Inflammatory macrophage treated with lipopolysaccharide for 1 hour (primary cell): ENCODE data around the gene COL7A1.

ENCODE experiments used
- DNase-seq, 2 donors: peaks; one replicate each; pipeline ENCODE4 v3.0.0-alpha.2; 2020 to 2022

COL7A1 gene

DNA sequence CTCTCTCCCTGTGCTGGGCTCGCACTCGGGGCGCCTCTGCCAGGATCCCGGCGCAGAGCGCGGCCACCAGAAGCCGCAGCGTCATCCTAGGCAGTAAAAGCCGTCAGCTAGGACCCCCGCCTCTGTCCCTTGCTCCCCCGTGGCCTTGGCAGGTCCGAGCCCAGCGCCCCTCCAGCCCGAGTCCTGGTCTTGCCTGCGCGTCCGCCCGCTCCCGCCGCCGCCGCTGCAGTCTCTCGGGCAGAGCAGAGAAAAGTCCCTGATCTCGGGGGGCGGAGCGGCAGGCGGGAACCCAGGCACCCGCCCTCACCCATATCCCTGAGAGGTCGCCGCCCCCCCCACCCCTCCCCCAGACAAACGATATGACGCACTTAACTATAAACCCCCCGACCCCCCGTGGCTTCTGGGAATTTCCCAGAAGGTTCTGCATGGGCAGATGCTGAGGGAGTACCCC is at the start of gene COL7A1:
TSS of gene COL7A1 (minus strand) at position 255 of the 451 bp plus-strand sequence. CDS start at position 85, 170 bp downstream.
- no peak for DNase-seq

DNA sequence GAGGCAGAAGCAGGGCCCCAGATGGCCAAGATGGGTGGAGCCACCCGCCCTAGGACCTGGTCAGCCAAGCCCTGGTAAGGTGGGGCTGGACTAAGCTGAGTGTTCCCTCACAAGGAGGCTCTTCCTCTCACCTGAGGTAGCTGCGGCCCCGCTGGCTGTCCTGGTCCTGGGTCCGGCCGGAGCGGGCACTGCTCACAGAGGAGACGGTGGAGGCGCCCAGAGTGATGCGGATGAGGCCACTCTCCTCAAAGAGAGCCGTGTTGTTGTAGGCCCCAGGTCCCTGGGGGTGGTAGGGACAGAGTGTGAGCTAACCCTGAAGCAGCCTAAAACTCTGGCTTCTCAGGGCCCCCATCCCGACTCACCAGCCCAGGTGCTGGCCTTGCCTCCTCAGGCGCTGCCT is 47.5 kb upstream of the COL7A1 start:
- no peak for DNase-seq

DNA sequence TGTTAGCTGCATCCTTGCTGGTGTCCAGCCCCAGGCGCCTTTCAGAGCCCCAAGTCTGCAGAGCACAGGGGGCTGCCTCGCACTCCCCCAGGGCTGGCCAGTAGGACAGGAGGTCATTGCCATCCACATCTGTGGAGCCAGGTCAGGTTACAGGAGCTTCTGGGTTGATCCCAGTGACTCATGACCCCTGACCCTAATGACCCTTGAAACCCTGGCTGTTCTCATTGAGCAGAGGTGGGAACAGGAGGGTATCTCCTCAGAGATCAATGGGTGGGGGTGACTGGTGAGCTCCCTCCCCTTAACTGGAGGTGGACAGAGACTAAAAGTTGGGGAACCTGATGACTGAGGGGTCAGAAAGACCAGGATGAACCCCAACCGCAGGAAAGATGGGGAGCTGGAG is 46.3 kb upstream of the COL7A1 start:
- DNase-seq, result no peak

DNA sequence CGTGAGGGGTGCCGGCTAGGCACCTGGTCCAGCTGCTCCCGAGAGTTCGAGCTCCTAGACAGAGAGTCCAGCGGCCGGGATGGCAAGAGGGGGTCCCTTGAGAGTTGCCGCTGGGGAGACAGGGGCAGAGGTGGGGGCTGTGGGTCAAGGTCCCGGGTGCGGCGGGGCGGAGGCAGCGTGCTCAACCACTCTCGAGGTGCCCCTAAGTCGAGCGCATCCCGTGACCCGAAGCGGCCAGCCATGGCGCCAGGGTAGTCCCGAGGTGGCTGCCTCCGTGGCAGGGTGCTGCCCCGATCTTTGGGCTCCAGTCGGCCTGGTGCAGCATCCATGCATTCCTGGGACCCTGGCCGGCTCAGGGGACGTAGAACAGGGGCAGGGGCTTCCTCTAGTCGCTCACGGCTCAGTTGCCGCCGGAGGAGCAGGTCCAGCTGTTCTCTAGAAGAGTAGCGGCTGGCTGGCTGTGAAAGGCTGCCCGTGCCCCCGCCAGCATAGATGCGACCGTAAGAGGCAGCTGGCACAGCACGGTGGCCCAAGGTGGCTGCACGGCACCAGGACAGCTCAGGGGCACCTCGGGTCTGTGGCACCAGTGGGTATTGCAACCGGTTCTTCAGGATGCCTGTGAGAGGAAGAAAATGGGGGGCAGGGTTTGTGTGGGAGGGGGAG is 44.9 kb upstream of the COL7A1 start:
- DNase-seq, result no peak

DNA sequence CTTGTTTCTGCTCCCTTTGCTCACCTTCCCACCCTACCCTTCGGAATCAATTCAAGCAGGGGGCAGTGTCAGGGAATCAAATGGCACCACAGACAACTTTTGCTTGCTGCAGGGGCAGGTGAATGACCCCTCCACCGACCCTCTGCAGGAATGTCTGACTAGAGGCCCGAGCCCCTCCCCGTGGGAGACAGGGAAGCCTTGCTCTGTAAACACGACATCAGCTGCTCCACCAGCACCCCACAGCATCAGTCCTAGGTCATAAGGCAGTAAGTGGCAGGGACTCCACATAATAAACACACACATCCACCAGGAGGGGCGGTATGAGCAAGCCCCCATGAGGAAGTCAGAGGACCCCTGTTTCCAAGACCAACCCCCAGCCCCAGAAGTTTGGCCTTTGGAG is 42.2 kb upstream of the COL7A1 start:
- DNase-seq, result no peak

DNA sequence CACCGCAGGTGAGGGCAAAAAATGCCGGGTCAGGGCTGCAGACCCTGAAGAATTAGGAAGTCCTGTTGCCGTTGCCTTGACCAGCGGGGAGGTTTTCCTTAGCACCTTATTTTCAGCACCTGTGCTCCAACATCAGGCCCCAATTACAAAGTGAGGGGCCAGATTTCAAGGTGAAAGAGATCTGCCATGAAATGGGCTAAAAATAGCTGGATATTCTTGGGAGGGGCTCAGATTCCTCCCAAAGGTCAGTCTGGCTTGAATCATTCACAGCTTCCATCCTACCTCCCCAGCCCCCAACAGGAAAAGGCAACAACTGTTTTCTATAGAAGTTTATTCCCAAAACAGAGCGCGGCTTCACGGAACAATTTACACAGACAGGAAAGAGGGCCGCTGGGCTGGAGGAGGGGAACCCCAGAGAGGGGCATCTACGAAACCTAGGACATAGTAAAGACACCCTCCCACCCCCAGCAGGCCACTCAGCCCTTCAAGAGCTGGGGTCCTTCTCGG is 41.1 kb upstream of the COL7A1 start:
- DNase-seq, result no peak

DNA sequence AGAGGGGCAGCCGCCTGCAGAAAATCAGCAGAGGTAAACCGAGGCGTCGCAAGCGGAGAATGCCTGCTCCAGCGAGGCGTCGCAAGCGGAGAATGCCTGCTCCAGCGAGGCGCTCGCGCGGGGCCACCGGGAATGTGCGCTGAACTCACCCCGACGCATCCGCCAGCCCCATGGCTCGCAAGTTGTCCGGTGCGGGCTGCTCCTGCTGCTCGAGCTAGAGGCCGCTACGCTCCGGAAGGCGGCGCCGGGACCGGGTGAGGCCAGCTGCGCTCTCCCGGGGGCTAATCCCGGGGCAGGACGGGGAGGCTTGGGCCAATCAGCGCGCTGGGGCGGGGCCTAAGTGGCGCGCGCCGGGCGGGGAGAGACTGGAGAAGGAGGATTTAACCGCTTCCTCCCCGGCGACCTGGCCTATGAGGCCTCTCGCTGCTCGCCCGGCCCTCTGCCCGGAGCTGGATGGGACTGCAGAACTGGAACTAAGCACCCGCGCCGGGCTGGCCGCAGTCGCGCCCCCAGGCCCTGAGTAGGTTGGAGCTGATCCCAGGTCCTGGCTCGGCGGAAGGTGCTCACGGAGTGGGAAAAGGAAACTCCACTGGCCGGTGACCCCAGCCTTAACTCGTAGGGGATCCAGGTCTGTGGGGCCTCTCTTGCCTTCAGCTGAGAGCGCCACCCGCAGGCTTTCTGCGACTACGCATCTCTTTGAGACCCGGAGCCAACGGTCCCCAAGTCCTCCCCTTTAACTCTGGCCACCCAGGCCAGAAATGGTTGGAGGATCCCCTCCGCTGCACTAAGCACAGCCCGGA is 40.3 kb upstream of the COL7A1 start, which contains the start of gene SLC26A6:
TSS of gene SLC26A6 (minus strand) at position 240 of the 800 bp plus-strand sequence. CDS start at position 172, 68 bp downstream.
- peak; percentile 93 to 98 for DNase-seq

DNA sequence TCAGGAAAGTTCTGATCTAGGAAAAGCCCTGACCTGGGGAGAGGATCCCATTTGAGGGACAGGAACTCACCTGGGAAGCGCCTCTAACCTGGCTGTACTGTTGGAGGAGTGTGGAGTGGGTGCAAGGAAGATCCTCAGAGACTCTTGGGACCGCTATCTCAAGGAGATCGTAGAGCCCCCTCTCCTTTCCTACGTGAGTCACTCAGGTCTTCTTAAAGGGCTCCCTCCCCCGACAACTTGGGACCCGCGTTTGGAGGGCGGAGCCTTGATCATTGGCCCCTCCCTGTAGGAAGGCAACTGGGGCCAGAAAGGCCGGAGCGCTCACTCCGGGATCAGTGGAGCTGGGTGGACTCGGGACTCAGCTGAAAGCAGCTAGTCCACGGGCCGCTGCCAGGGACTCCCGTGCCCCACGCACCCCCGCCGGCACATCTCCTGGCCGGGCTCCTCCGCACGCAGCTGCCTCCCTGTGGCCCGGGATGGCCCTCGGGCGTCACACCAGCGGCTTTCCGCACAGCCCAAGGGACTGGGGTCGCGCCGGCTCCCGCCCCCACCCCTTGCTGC is 39.6 kb upstream of the COL7A1 start:
- DNase-seq, result peak; percentile 13 to 29

DNA sequence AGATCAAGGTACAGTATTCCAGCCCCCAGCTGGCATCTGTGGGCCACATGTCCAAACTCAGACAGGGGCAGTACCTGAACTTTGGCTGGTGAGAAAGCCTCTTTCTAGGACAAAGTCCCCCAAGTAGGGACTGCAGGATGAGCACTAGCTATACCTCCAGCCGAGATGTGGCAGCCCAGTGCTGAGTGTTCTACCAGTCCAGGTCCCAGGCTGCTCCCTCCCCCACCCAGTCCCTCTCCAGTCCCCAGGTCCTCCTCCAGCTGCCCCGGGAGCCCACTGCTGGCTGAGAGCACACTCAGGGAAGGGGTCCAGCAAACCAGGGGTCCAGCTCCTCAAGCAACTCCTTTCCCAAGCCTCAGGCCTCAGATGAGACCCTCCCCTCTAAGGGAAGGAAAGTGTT is 38.6 kb upstream of the COL7A1 start:
- DNase-seq, result no peak

DNA sequence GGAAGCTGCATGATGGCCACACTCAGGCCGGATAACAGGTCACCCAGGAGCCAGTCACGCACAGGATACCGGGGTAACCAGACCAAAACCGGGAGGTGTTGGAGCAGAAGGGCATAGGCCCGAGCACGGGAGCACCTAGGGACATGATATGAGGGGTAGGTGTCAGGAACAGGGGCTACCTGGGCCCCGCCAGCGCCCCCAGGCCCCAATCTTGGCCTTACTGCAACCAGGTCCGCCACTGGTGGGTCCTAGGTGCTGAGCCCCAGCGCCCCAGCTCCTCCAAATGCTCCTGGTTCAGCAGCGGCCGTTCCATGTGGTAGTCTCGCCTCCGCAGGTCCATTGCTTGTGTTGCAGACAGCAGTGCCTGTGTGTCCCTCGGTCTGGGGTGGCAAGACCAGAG is 38.1 kb upstream of the COL7A1 start:
- DNase-seq, result no peak

DNA sequence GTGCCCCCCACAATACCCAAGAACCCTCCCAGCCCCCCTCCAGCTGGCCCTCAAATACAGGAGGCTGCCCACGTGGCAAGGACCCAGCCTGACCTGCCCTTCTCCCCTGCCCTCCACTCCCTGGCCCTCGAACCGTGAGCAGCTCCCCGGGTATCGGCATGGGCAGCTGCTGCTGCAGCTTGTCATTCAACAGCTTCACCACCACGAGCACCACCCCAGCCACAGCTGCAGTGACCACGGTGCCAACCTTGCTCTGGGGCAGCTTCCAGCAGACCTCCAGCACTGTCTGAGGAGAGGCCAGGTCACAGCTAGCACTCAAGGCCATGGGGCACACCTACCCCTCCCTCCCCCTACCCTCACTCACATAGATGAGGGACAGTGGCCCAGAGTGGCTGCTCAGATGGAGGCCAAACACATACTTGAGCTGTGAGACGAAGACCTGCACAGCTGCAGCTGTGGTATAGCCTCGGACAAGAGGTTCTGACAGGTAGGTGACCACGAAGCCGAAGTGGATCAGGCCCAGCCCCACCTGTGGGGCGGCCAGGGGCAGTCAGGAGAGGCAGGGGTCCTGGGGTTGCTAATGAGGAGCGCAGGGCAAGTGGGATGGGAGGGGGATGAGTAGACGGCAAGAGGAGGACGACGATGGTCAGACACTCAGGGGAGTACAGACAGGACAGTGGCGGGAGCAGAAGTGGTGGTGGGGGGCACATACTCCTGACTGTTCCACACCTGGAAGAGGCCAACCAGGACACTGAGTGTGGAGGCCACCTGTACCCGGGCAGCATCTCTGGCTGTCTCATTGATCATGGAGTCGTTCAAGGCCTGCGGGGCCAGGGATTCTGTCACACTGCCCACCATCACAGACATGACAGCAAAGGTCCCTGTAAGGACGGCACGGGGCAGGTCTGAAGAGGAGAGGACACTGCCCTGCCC is 36.7 kb upstream of the COL7A1 start:
- no peak for DNase-seq

DNA sequence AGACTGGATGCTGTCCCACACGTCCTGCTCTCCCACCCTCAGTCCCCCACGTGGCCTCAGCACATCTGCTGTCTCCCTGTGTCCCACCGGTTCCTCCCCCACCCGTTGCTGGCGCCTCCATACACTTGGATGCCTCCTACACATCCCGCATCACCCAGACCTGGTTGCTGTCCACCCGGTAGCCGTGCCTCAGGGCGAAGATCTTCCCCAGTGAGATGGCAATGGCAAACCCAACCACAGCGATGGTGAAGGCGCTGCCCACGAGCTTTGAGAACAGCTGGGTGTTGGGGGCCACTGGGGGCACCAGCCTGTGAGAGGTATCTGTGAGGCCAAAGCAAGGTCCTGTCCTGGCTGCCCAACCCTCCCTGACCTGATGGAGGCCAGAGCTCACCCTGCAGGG is 35.7 kb upstream of the COL7A1 start:
- DNase-seq, result no peak

DNA sequence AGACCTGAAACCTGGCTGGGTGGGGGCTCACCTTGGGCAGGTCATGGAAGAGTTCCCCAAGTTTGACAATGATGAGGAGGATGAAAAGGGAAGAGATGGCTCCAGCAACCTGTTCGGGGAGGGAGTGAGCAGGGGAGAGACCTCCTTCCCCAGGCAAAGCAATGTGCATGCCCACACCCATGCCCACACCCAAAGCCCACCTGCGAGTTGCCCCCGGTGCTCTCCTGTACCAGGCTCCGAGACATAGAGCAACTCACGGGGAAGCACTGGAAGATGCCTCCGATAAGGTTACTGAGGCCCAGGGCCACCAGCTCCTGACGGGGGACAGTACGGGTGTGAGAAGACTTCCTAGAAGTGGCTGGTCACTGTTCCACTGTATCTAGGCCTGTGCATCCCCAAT is 35.3 kb upstream of the COL7A1 start:
- DNase-seq, result no peak

DNA sequence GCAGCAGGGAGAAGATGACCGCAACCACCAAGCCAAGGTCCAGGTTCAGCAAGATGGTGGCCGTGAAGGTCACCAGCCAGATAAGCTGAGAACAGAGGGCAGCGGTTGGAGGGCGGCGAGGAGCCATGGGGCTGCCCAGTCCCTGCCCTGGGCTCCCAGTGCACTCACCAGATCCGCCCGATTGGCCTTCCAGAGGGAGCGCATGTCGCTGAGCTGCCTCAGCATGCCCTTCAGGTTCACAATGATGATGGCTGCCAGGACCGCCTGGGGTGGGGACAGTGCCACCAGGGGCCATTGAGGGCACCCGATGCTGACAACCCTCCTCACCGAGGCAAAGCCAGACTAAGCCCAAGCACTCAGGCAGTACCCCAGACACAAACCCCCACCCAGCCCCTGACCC is 34.8 kb upstream of the COL7A1 start:
- DNase-seq, result no peak

DNA sequence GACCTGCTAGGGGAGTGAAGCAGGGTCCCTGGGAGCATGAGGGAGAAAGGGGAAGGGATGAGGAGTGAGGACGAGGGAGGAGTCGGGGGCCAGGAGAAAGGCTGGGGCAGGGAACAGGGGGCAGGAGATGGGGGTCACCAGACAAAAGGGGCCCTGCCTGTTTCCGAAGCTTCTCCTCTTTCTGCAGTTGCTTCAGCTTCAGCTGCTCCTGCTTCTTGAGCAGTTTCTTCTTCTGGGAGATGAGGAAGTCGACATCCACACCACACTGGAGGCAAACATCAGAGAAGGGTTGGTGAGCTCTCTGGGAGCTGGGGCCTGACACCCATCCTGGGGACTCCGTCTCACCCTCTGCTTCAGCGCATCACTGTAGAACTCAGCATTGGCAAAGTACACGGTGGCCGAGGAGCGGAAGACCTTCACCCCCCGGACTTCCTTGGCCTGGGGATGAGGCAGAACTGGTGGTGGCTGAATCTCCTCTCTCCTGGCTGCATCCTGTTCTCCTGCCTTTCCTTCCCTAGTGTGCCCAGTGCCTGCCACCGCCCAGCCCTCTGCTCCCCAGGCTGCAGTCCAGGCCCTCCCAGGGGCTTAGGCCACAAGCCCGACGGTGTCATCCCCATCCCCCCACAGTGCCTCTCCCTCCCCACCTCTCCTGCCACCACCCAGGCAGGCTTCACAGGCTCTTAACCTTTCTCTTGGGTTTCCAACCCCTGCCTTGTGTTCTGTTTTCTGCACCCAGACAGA is 33.3 kb upstream of the COL7A1 start:
- DNase-seq, result no peak

DNA sequence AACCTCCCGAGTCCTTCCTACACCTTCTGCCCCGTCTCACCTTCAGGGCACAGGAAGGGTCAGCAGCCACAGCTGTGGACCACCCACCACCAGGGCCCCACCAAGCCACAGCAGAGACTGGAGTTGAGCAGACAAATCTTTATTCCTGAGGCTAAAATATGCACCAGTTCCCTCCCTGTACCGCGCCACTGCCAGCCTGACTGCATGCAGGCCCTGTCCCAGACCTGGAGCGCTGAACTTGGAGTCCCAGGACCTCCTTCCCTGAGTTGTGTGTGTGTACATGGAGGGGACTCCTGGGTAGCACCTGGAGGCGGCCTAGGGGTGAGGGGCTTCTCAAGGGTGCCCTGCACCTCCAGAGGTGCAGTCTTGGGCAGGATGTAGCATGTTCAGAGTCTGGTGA is 30.5 kb upstream of the COL7A1 start:
- DNase-seq, result no peak

DNA sequence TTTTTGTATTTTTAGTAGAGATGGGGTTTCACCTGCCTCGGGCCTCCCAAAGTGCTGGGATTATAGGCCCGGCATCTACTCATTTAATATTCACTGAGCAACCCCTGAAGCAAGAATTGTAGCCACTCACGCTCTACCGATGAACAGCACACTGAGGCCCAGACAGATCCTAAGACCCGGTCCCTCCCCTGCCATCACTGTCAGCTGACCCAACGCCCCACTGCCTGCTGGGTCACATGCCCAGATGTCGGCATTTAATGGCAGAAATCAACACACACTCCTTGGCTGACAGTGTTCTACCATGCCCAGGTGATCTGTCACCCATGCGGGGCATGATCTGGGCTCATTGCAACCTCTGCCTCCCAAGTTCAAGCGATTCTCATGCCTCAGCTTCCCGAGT is 29.6 kb upstream of the COL7A1 start:
- DNase-seq, result no peak

DNA sequence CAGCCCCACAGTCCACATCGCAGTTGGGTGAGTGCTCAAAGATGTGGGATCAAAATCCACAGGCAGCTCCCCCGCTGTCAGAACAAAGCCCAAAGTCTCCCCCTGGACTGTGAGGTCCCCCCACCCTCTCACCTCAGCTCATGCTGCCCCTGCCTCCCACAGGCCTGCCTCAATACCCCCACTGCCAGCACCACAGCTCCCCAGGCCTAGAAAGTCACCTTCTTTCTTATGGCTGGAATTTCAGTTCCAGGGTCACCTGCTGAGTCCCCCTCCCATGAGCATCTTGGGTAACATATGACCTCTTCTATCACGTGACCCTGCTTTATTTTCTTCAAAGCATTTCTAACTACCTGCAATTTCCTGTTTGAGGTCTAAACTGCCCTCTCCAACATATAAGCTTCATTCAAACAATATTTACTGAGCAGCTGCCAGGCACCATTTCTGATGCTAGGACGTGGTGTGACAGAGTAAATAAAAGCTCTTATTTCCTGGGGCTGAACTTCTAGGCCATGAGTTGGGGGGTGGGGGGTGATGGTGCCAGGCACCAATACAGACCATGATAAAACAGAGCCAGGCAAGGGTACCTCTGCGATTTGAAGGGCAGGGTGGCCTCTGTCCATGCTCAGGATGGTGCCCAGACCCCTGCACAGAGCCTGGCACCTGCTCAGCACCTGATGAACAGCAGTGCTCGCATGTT is 28.9 kb upstream of the COL7A1 start:
- DNase-seq, result no peak

DNA sequence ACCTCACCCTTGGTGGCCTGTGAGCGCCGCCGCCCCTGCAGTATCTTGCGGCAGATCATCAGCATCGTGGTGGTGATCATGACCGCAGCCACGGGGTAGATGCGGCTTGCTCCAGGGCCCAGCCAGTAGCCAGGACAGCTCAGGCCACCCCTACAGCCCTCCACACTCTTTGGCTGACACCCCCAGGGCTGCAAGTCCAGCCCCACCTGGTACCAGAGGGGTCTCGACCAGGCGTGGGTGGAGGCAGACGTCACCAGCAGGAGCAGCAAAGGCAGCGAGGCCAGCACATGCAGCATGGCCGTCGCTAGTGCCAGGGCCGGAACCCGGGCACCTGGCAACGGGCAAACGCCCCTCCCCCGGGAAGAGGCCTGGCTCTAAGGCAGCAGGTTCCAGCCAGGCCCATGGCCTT is 26.3 kb upstream of the COL7A1 start, which contains the start of gene TMEM89:
TSS of gene TMEM89 (minus strand) at position 309 of the 409 bp plus-strand sequence. CDS start at position 296, 13 bp downstream.
- no peak for DNase-seq

DNA sequence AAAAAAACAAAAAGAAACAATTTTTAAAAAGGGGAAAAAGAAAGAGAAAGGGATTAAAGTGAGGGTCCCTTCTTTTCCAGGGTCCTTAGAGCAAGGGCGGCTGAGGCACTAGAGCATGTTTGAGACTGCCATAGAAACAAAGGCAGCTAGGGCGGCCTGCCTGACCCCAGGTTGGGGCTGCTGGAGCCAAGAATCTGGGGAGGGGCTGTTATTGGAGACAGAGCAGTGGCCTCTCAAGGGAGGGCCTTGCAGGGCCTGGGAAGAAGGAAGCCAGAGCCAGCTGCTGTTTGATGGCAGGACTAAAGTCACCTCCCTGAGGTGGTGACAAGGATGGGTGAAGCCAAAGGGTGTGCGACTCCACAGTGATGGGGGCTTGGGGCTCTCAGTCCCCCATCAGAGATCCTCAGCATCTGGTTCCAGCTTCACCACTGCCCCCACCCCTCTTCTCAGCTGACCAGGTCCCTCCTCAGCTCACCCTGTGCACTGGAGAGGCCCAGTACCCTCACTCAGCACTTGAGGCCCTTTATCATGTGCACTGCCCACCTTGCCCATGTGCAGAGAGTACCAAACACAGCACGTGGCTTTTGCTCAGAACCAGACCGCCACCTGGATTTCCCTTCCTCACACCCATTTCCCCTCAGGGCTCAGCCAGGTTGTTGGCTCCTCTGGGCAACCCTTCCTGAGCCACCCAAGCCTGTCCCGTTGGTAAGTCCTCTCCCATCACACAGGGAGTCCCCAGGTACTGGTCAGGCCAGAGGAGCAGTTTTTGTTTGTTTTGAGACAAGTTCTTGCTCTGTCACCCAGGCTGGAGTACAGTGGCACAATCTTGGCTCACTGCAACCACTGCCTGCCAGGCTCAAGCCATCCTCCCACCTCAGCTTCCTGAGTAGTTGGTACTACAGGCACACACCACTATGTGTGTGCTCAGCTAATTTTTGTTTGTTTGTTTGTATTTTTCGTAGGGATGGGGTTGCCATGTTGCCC is 24.7 kb upstream of the COL7A1 start:
- DNase-seq, result no peak
